ENCODE measurements around the gene FAXDC2.

FAXDC2 gene

GRCh38 chr5:154797762-154798161, 52.6 kb downstream of the FAXDC2 start:
- no peak for ATAC-seq
- no peak for DNase-seq

GRCh38 chr5:154795235-154795596, 55.2 kb downstream of the FAXDC2 start:
- ATAC-seq = no peak
- no peak for DNase-seq

GRCh38 chr5:154794525-154795234, 55.7 kb downstream of the FAXDC2 start:
- no peak for DNase-seq
- ATAC-seq = no peak

GRCh38 chr5:154793599-154794524, 56.5 kb downstream of the FAXDC2 start:
- ATAC-seq (no peak), DNase-seq (no peak)

- DNase-seq (no peak), ATAC-seq (no peak)
Observed at GRCh38 chr5:154791535-154791934, 58.9 kb downstream of the FAXDC2 start.

GRCh38 chr5:154788212-154788611, 62.2 kb downstream of the FAXDC2 start:
- ATAC-seq (no peak), DNase-seq (no peak)

- ATAC-seq (no peak), DNase-seq (no peak)
Observed at GRCh38 chr5:154786414-154786813, 64.0 kb downstream of the FAXDC2 start.

GRCh38 chr5:154784856-154785255, 65.5 kb downstream of the FAXDC2 start:
- ATAC-seq (no peak), DNase-seq (no peak)

- ATAC-seq (peak; percentile 53), DNase-seq (peak; percentile 8)
Observed at GRCh38 chr5:154783774-154784460, 66.5 kb downstream of the FAXDC2 start.

- no peak for ATAC-seq
- no peak for DNase-seq
Observed at GRCh38 chr5:154782812-154783592, 67.4 kb downstream of the FAXDC2 start.

GRCh38 chr5:154782326-154782725, 68.1 kb downstream of the FAXDC2 start:
- ATAC-seq = no peak
- no peak for DNase-seq

GRCh38 chr5:154780128-154780527, 70.3 kb downstream of the FAXDC2 start:
- no peak for DNase-seq
- no peak for ATAC-seq

- no peak for ATAC-seq
- no peak for DNase-seq
Observed at GRCh38 chr5:154779105-154779504, 71.3 kb downstream of the FAXDC2 start.

GRCh38 chr5:154778534-154778933, 71.9 kb downstream of the FAXDC2 start:
- ATAC-seq (no peak), DNase-seq (no peak)

- DNase-seq (no peak), ATAC-seq (no peak)
Observed at GRCh38 chr5:154776167-154776566, 74.2 kb downstream of the FAXDC2 start.

GRCh38 chr5:154773326-154773725, 77.1 kb downstream of the FAXDC2 start:
- DNase-seq (no peak), ATAC-seq (no peak)

- DNase-seq = no peak
Observed at GRCh38 chr5:154771383-154771901, 79.0 kb downstream of the FAXDC2 start.

GRCh38 chr5:154770111-154770510, 80.3 kb downstream of the FAXDC2 start:
- DNase-seq (no peak), ATAC-seq (no peak)

More at GRCh38 chr5:154771383-154771901, 79.0 kb downstream of the FAXDC2 start:
- ATAC-seq = no peak
